Measurements from ENCODE around the gene TRAT1. TPM values are rescaled to one million over a fixed set of nuclear protein-coding genes. Genes with fewer than 3 reads are reported as not detected.

TRAT1 gene
- total RNA-seq, 1 donor from 2014 or later: not detected

DNA sequence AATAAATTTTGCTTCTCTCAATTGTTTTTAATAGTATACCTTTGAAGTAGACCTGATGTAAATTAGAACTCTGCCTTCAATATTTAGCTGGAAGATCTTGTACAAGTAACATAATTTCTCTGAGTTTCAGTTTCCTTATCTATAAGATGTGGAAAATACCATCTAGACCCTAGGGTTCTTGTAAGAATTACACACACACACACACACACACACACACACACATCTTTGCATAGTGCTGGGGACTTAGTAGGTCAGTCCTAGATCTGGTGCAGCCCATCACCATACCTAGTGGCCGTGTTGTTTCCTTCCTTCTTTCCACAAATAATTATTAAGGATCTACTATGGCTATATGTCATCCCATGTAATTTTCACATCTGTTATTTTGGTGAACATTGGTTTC is 11.0 kb downstream of the TRAT1 start:
- H3K36me3 Mint-ChIP-seq (ENCODE audit: insufficient read depth): no peaks in the 10 kb centered on the region
- H3K27me3 Mint-ChIP-seq: no peaks in the 10 kb centered on the region
- no peak for DNase-seq (ENCODE audit: low spot score, unreplicated experiment)
- TF ChIP-seq, protein P1, sequence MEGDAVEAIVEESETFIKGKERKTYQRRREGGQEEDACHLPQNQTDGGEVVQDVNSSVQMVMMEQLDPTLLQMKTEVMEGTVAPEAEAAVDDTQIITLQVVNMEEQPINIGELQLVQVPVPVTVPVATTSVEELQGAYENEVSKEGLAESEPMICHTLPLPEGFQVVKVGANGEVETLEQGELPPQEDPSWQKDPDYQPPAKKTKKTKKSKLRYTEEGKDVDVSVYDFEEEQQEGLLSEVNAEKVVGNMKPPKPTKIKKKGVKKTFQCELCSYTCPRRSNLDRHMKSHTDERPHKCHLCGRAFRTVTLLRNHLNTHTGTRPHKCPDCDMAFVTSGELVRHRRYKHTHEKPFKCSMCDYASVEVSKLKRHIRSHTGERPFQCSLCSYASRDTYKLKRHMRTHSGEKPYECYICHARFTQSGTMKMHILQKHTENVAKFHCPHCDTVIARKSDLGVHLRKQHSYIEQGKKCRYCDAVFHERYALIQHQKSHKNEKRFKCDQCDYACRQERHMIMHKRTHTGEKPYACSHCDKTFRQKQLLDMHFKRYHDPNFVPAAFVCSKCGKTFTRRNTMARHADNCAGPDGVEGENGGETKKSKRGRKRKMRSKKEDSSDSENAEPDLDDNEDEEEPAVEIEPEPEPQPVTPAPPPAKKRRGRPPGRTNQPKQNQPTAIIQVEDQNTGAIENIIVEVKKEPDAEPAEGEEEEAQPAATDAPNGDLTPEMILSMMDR (IDR thresholded peaks at IDR 0.05; ENCODE audit: unreplicated experiment): no peak
- no peak overlapping the region for H3K27ac Mint-ChIP-seq
- H3K4me3 Mint-ChIP-seq (ENCODE audit: low read depth): no peak overlapping the region
- no peaks in the 10 kb centered on the region for H3K9me3 Mint-ChIP-seq (ENCODE audit: low read depth)
- peaks cover 1% of the 10 kb centered on the region for H3K4me1 Mint-ChIP-seq (ENCODE audit: low read depth)

DNA sequence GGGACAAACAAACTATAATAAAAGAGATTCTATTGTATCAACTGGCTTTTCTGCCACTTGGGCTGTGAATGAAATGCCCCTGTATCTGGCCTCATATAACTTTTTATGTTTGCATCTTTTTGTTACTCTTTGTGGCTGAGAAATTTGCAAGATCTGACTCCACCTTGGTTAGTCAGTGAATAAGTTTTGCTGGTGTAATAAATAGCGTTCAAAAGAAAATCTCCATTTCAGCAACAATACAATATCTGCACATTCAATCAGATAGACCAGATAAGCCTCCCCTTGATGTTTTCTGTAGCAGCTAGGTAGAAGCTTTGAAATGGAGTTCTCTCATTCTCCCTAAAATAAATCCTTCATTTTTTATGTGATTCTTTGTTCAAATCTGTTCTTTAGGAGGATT is 12.0 kb downstream of the TRAT1 start:
- H3K4me3 Mint-ChIP-seq (ENCODE audit: low read depth): no peak overlapping the region
- no peaks in the 10 kb centered on the region for H3K36me3 Mint-ChIP-seq (ENCODE audit: insufficient read depth)
- H3K27ac Mint-ChIP-seq: no peak overlapping the region
- no peak for DNase-seq (ENCODE audit: low spot score, unreplicated experiment)
- TF ChIP-seq, protein P1 (IDR thresholded peaks at IDR 0.05; ENCODE audit: unreplicated experiment): no peak
- H3K4me1 Mint-ChIP-seq (ENCODE audit: low read depth): peaks cover 3% of the 10 kb centered on the region
- no peaks in the 10 kb centered on the region for H3K27me3 Mint-ChIP-seq
- H3K9me3 Mint-ChIP-seq (ENCODE audit: low read depth): no peaks in the 10 kb centered on the region

- Mint-ChIP-seq H3K27ac (no peak overlapping the region), H3K9me3 (ENCODE audit: low read depth) (no peaks in the 10 kb centered on the region), H3K36me3 (ENCODE audit: insufficient read depth) (no peaks in the 10 kb centered on the region), H3K27me3 (no peaks in the 10 kb centered on the region), H3K4me1 (ENCODE audit: low read depth) (peaks cover 3% of the 10 kb centered on the region), H3K4me3 (ENCODE audit: low read depth) (no peak overlapping the region)
- DNase-seq (ENCODE audit: low spot score, unreplicated experiment): no peak
- TF ChIP-seq, protein P1 (IDR thresholded peaks at IDR 0.05; ENCODE audit: unreplicated experiment): no peak
Observed at GRCh38 chr3:108835101-108835500, 12.5 kb downstream of the TRAT1 start.

- Mint-ChIP-seq H3K9me3 (ENCODE audit: low read depth) (no peaks in the 10 kb centered on the region), H3K4me3 (ENCODE audit: low read depth) (no peak overlapping the region), H3K27ac (no peak overlapping the region), H3K4me1 (ENCODE audit: low read depth) (peaks cover 3% of the 10 kb centered on the region), H3K36me3 (ENCODE audit: insufficient read depth) (no peaks in the 10 kb centered on the region), H3K27me3 (no peaks in the 10 kb centered on the region)
- DNase-seq (ENCODE audit: low spot score, unreplicated experiment): no peak
- TF ChIP-seq, protein P1 (IDR thresholded peaks at IDR 0.05; ENCODE audit: unreplicated experiment): no peak
Observed at GRCh38 chr3:108838436-108838835, 15.8 kb downstream of the TRAT1 start.

DNA sequence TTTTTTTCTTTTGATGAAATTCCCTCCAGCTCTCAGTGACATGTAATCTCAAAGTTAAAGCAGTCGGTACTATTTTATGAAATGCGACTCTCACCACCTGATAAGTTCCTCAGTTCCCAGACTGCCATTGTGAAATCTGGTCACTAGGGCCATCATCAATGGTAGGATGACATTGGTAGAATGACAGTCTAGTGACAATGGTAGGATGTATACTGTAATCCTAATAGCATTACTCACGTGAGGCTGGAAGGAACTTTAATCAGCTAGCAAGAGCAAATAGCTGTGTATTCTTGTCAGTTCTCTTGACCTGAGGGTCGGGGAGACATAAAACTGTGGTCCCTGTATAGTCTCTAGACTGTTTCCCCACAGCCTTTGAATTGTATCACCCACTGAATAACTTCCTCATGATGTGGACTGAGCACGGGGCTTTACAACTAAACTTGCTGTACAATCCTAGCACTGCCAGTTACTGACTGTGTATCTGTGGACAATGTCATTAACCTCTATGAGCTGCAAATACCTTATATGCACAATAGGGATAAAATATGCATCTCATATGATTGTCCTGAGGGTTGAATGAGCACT is 23.2 kb downstream of the TRAT1 start:
- no peak for DNase-seq (ENCODE audit: low spot score, unreplicated experiment)
- Mint-ChIP-seq H3K9me3 (ENCODE audit: low read depth) (no peaks in the 10 kb centered on the region), H3K4me3 (ENCODE audit: low read depth) (no peak overlapping the region), H3K4me1 (ENCODE audit: low read depth) (no peaks in the 10 kb centered on the region), H3K27ac (no peak overlapping the region), H3K36me3 (ENCODE audit: insufficient read depth) (no peaks in the 10 kb centered on the region), H3K27me3 (peaks cover 2% of the 10 kb centered on the region)
- TF ChIP-seq, protein P1 (IDR thresholded peaks at IDR 0.05; ENCODE audit: unreplicated experiment): no peak
